ENCODE measurements around the gene YJEFN3. TPM values are rescaled to one million over a fixed set of nuclear protein-coding genes. Genes with fewer than 3 reads are reported as not detected.

YJEFN3 gene
- total and polyA plus RNA-seq, 4 donors: 4.4 to 30.6 (median 15.1) TPM

GRCh38 chr19:19517235-19517619, 11.5 kb upstream of the YJEFN3 start:
- Histone ChIP-seq H3K36me3 (ENCODE audit: control insufficient read depth, insufficient read depth, low read length) (peaks cover 32% of the 10 kb centered on the region), H3K9me3 (ENCODE audit: control insufficient read depth, insufficient read depth, low read length) (no peaks in the 10 kb centered on the region), H3K4me3 (ENCODE audit: low read depth, low read length) (peak overlapping the region; percentile 91), H3K4me1 (ENCODE audit: control insufficient read depth, insufficient read depth, low read length) (peaks cover 51% of the 10 kb centered on the region), H3K27ac (ENCODE audit: low read depth, low read length) (no peak overlapping the region), H3K27me3 (ENCODE audit: control insufficient read depth, insufficient read depth, low read length) (no peaks in the 10 kb centered on the region)
- WGBS (ENCODE audit: insufficient coverage): 100% methylated on average over 3 of the region's 10 CpGs
- no peak for DNase-seq (ENCODE audit: low read depth in 4 of 6, low spot score in 6 of 6)

- Histone ChIP-seq H3K9me3 (ENCODE audit: control insufficient read depth, insufficient read depth, low read length) (no peaks in the 10 kb centered on the region), H3K4me3 (ENCODE audit: low read depth, low read length) (no peak overlapping the region), H3K27me3 (ENCODE audit: control insufficient read depth, insufficient read depth, low read length) (no peaks in the 10 kb centered on the region), H3K36me3 (ENCODE audit: control insufficient read depth, insufficient read depth, low read length) (peaks cover 44% of the 10 kb centered on the region), H3K27ac (ENCODE audit: low read depth, low read length) (no peak overlapping the region), H3K4me1 (ENCODE audit: control insufficient read depth, insufficient read depth, low read length) (peaks cover 34% of the 10 kb centered on the region)
- no peak for DNase-seq (ENCODE audit: low read depth in 4 of 6, low spot score in 6 of 6)
- WGBS (ENCODE audit: insufficient coverage): 40% methylated on average over 1 of the region's 6 CpGs
Observed at GRCh38 chr19:19520989-19521388, 7.7 kb upstream of the YJEFN3 start.

GRCh38 chr19:19523177-19523576, 5.5 kb upstream of the YJEFN3 start:
- H3K27me3 ChIP-seq (ENCODE audit: control insufficient read depth, insufficient read depth, low read length): no peaks in the 10 kb centered on the region
- DNase-seq (ENCODE audit: low read depth in 4 of 6, low spot score in 6 of 6): no peak
- H3K9me3 ChIP-seq (ENCODE audit: control insufficient read depth, insufficient read depth, low read length): no peaks in the 10 kb centered on the region
- 93% methylated on average over 2 of the region's 3 CpGs for WGBS (ENCODE audit: insufficient coverage)
- peaks cover 61% of the 10 kb centered on the region for H3K36me3 ChIP-seq (ENCODE audit: control insufficient read depth, insufficient read depth, low read length)
- no peak overlapping the region for H3K27ac ChIP-seq (ENCODE audit: low read depth, low read length)
- peaks cover 26% of the 10 kb centered on the region for H3K4me1 ChIP-seq (ENCODE audit: control insufficient read depth, insufficient read depth, low read length)
- no peak overlapping the region for H3K4me3 ChIP-seq (ENCODE audit: low read depth, low read length)

- Histone ChIP-seq H3K36me3 (ENCODE audit: control insufficient read depth, insufficient read depth, low read length) (peaks cover 62% of the 10 kb centered on the region), H3K4me1 (ENCODE audit: control insufficient read depth, insufficient read depth, low read length) (peaks cover 32% of the 10 kb centered on the region), H3K4me3 (ENCODE audit: low read depth, low read length) (no peak overlapping the region), H3K27ac (ENCODE audit: low read depth, low read length) (no peak overlapping the region), H3K27me3 (ENCODE audit: control insufficient read depth, insufficient read depth, low read length) (no peaks in the 10 kb centered on the region), H3K9me3 (ENCODE audit: control insufficient read depth, insufficient read depth, low read length) (no peaks in the 10 kb centered on the region)
- 91% methylated on average over 4 of the region's 7 CpGs for WGBS (ENCODE audit: insufficient coverage)
- no peak for DNase-seq (ENCODE audit: low read depth in 4 of 6, low spot score in 6 of 6)
Observed at GRCh38 chr19:19524053-19524452, 4.7 kb upstream of the YJEFN3 start.

- Histone ChIP-seq H3K27ac (ENCODE audit: low read depth, low read length) (no peak overlapping the region), H3K9me3 (ENCODE audit: control insufficient read depth, insufficient read depth, low read length) (no peaks in the 10 kb centered on the region), H3K4me1 (ENCODE audit: control insufficient read depth, insufficient read depth, low read length) (peaks cover 38% of the 10 kb centered on the region), H3K27me3 (ENCODE audit: control insufficient read depth, insufficient read depth, low read length) (no peaks in the 10 kb centered on the region), H3K36me3 (ENCODE audit: control insufficient read depth, insufficient read depth, low read length) (peaks cover 57% of the 10 kb centered on the region), H3K4me3 (ENCODE audit: low read depth, low read length) (no peak overlapping the region)
- DNase-seq (ENCODE audit: low read depth in 4 of 6, low spot score in 6 of 6): no peak
- WGBS (ENCODE audit: insufficient coverage): 81% methylated on average over 20 of the region's 23 CpGs
Observed at GRCh38 chr19:19525611-19526380, 2.9 kb upstream of the YJEFN3 start.

- Histone ChIP-seq H3K9me3 (ENCODE audit: control insufficient read depth, insufficient read depth, low read length) (no peaks in the 10 kb centered on the region), H3K36me3 (ENCODE audit: control insufficient read depth, insufficient read depth, low read length) (peaks cover 56% of the 10 kb centered on the region), H3K27ac (ENCODE audit: low read depth, low read length) (peak overlapping the region; percentile 40), H3K27me3 (ENCODE audit: control insufficient read depth, insufficient read depth, low read length) (no peaks in the 10 kb centered on the region), H3K4me1 (ENCODE audit: control insufficient read depth, insufficient read depth, low read length) (peaks cover 38% of the 10 kb centered on the region), H3K4me3 (ENCODE audit: low read depth, low read length) (no peak overlapping the region)
- DNase-seq (ENCODE audit: low read depth in 4 of 6, low spot score in 6 of 6): no peak
- 75% methylated on average over 15 of the region's 28 CpGs for WGBS (ENCODE audit: insufficient coverage)
Observed at GRCh38 chr19:19526581-19527370, 1.9 kb upstream of the YJEFN3 start.

GRCh38 chr19:19527371-19527656, 1.4 kb upstream of the YJEFN3 start:
- DNase-seq (ENCODE audit: low read depth in 4 of 6, low spot score in 6 of 6): no peak

GRCh38 chr19:19527674-19528625, 761 bp upstream of the YJEFN3 start:
- no peaks in the 10 kb centered on the region for H3K27me3 ChIP-seq (ENCODE audit: control insufficient read depth, insufficient read depth, low read length)
- DNase-seq (ENCODE audit: low read depth in 4 of 6, low spot score in 6 of 6): no peak
- no peak overlapping the region for H3K27ac ChIP-seq (ENCODE audit: low read depth, low read length)
- H3K9me3 ChIP-seq (ENCODE audit: control insufficient read depth, insufficient read depth, low read length): no peaks in the 10 kb centered on the region
- WGBS (ENCODE audit: insufficient coverage): 85% methylated on average over 21 of the region's 27 CpGs
- peaks cover 42% of the 10 kb centered on the region for H3K4me1 ChIP-seq (ENCODE audit: control insufficient read depth, insufficient read depth, low read length)
- H3K4me3 ChIP-seq (ENCODE audit: low read depth, low read length): no peak overlapping the region
- H3K36me3 ChIP-seq (ENCODE audit: control insufficient read depth, insufficient read depth, low read length): peaks cover 61% of the 10 kb centered on the region

More at GRCh38 chr19:19527371-19527656, 1.4 kb upstream of the YJEFN3 start:
- no peaks in the 10 kb centered on the region for H3K9me3 ChIP-seq (ENCODE audit: control insufficient read depth, insufficient read depth, low read length)
- H3K27ac ChIP-seq (ENCODE audit: low read depth, low read length): no peak overlapping the region
- WGBS (ENCODE audit: insufficient coverage): 94% methylated on average over 9 of the region's 9 CpGs
- H3K4me1 ChIP-seq (ENCODE audit: control insufficient read depth, insufficient read depth, low read length): peaks cover 42% of the 10 kb centered on the region
- H3K27me3 ChIP-seq (ENCODE audit: control insufficient read depth, insufficient read depth, low read length): no peaks in the 10 kb centered on the region
- H3K36me3 ChIP-seq (ENCODE audit: control insufficient read depth, insufficient read depth, low read length): peaks cover 56% of the 10 kb centered on the region
- H3K4me3 ChIP-seq (ENCODE audit: low read depth, low read length): no peak overlapping the region

GRCh38 chr19:19529783-19530422, 1.2 kb downstream of the YJEFN3 start:
- DNase-seq (ENCODE audit: low read depth in 4 of 6, low spot score in 6 of 6): no peak
- Histone ChIP-seq H3K36me3 (ENCODE audit: control insufficient read depth, insufficient read depth, low read length) (peaks cover 58% of the 10 kb centered on the region), H3K9me3 (ENCODE audit: control insufficient read depth, insufficient read depth, low read length) (no peaks in the 10 kb centered on the region), H3K4me3 (ENCODE audit: low read depth, low read length) (no peak overlapping the region), H3K27ac (ENCODE audit: low read depth, low read length) (no peak overlapping the region), H3K27me3 (ENCODE audit: control insufficient read depth, insufficient read depth, low read length) (no peaks in the 10 kb centered on the region), H3K4me1 (ENCODE audit: control insufficient read depth, insufficient read depth, low read length) (peaks cover 42% of the 10 kb centered on the region)
- 84% methylated on average over 8 of the region's 11 CpGs for WGBS (ENCODE audit: insufficient coverage)

Measured in spinal cord (tissue), 10 donors.